GM12891 (cell line): ENCODE data around the gene VPS4B.

Source experiments
- PAX5 ChIP-seq: IDR thresholded peaks from 2 replicates; pipeline ENCODE4 v1.6.1; 2011; ENCODE audit warnings: low read length, moderate library complexity, mild to moderate bottlenecking; ENCODE audit not compliant: insufficient read depth, severe bottlenecking
- POLR2A ChIP-seq: IDR thresholded peaks from 2 replicates; pipeline ENCODE4 v1.6.1; 2011; ENCODE audit warnings: low read depth, low read length, control low read depth
- POLR2AphosphoS5 ChIP-seq: IDR thresholded peaks from 2 replicates; pipeline ENCODE4 v1.6.1; 2011; ENCODE audit warnings: low read depth, low read length, control low read depth
- TAF1 ChIP-seq: IDR thresholded peaks from 2 replicates; pipeline ENCODE4 v1.6.1; 2011; ENCODE audit warnings: low read depth, low read length, control low read depth

DNA sequence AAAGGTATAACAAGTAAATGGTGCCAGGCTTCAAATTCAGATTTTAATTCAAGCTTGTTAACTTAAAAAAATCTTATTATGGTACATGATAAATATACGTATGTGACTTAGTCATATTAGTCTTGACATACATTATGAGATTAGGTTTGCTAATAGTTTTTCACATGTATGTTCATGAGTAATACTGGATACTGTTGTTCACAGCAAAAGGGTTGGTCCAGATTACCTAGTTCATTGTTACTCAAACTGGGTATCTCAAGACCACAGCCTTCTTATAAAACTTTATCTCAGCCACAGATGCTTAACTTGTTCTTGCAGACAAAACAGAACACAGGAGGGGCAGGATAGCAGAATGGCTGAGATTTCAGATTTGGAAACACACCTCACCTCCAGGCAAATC lies 26.8 kb downstream of the VPS4B start:
- TF ChIP-seq POLR2A (no peak), POLR2AphosphoS5 (no peak), TAF1 (no peak), PAX5 (no peak)
